22Rv1 (cell line): ENCODE measurements around the gene TECPR2.

Experiments
- ZFX ChIP-seq: fragments of 450-650 bp; IDR thresholded peaks from 2 replicates; pipeline ENCODE4 v1.6.1; 2017; ENCODE audit warnings: antibody characterized with exemption, borderline replicate concordance
- TF ChIP-seq, protein P1 (sequence below): fragments of 450-650 bp; IDR thresholded peaks from 2 replicates; pipeline ENCODE4 v1.5.1; 2017; ENCODE audit warnings: mild to moderate bottlenecking

DNA sequence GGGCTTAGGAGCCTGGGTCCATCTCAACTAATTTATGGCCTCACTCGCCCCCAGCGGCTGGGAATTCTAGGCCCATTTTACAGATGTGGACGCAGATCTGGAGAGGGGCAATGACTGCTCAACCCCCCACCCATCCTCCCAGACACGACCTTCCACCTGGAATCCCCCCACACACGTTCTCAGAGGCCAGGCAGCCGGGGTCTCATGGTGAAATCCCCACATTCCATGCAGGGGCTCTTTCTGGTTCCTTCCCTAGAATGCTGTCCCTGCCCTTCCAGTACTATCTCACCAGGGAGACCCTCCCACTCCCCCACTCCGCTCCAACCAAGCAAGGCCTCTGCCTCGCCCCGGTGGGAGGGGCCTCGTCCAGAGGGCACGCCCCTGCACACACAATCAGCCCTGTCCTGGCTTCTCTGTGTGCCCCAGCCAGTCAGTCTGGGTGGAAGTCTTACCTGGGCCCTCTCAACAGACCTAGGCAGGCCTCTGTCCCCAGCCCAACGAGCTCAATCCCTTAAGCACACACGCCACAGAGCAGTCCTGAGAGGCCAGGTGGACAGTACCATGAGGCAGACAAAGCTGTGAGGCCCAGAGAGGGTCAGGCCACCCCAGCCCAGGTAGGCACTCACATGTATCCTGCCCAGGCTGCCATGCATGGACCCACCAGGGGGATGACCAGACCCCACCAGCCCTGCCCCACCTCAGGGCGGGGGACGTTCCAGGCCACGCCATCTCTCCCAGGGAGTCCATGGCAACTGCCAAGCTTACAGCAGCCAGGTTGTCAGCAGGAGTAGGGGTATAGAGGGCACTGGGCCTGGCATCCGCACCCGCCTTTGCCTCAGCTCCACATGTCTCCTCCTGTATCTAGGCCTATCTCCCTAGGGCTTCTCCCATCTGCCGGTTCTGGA, 148.1 kb downstream of the TECPR2 start:
- TF ChIP-seq, protein P1, sequence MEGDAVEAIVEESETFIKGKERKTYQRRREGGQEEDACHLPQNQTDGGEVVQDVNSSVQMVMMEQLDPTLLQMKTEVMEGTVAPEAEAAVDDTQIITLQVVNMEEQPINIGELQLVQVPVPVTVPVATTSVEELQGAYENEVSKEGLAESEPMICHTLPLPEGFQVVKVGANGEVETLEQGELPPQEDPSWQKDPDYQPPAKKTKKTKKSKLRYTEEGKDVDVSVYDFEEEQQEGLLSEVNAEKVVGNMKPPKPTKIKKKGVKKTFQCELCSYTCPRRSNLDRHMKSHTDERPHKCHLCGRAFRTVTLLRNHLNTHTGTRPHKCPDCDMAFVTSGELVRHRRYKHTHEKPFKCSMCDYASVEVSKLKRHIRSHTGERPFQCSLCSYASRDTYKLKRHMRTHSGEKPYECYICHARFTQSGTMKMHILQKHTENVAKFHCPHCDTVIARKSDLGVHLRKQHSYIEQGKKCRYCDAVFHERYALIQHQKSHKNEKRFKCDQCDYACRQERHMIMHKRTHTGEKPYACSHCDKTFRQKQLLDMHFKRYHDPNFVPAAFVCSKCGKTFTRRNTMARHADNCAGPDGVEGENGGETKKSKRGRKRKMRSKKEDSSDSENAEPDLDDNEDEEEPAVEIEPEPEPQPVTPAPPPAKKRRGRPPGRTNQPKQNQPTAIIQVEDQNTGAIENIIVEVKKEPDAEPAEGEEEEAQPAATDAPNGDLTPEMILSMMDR: no peak
- no peak for TF ChIP-seq ZFX
